ENCODE results near the gene MAGEA2B.
"Not testable (repeated sequence)": the region's sequence is repeated elsewhere in the genome, so short reads cannot be mapped to it uniquely, and the experiment has no call there.

Gene MAGEA2B, protein sequence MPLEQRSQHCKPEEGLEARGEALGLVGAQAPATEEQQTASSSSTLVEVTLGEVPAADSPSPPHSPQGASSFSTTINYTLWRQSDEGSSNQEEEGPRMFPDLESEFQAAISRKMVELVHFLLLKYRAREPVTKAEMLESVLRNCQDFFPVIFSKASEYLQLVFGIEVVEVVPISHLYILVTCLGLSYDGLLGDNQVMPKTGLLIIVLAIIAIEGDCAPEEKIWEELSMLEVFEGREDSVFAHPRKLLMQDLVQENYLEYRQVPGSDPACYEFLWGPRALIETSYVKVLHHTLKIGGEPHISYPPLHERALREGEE
- long read RNA-seq, donor 1: 0 reads
- long read RNA-seq, donor 2: 0 reads
- long read RNA-seq, donor 3: 0 reads
- long read RNA-seq, donor 4: 0 reads
- long read RNA-seq, donor 5: 0 reads
- long read RNA-seq, donor 6: 0 reads
- long read RNA-seq, donor 7: 0 reads
- long read RNA-seq, donor 8: 0 reads

DNA sequence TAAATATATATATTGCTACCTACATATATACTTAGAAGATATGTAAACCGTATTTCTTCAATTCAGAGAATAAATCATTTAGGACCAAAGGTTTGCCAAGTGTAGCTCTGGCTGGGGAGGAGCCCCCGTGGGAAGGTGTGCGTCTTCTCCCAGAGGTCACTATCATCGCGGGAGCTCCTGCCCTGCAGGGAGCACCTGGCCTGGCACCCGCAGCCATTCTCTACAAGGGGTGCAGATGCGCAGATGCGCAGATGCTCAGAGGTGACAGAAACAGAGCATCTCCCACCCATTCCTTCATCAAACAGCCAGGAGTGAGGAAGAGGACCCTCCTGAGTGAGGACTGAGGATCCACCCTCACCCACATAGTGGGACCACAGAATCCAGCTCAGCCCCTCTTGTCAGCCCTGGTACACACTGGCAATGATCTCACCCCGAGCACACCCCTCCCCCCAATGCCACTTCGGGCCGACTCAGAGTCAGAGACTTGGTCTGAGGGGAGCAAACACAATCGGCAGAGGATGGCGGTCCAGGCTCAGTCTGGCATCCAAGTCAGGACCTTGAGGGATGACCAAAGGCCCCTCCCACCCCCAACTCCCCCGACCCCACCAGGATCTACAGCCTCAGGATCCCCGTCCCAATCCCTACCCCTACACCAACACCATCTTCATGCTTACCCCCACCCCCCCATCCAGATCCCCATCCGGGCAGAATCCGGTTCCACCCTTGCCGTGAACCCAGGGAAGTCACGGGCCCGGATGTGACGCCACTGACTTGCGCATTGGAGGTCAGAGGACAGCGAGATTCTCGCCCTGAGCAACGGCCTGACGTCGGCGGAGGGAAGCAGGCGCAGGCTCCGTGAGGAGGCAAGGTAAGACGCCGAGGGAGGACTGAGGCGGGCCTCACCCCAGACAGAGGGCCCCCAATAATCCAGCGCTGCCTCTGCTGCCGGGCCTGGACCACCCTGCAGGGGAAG lies at the start of gene MAGEA2B:
Gene MAGEA2B (plus strand): TSS at position 814 of the 973 bp plus-strand sequence. CDS start 2,479 bp downstream, outside the sequence.
- DNase-seq: not testable (repeated sequence)

DNA sequence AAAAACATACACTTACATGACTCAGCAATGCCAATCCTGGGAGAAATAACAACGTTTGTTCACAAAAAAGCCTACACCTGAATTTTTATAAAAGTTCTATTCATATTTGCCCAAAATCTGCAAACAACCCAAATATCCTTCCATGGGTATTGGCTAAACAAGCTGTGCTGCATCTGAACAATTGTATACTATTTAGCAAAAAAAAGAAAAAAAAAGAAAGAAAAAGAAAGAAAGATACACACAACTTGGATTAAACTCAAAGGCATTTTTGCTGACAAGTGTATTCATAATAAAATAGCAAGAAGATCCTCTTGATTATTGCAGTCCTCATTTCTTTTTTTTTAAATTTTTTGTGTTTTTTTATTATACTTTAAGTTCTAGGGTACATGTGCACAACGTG lies 40.3 kb upstream of the MAGEA2B start:
- DNase-seq: no peak

DNA sequence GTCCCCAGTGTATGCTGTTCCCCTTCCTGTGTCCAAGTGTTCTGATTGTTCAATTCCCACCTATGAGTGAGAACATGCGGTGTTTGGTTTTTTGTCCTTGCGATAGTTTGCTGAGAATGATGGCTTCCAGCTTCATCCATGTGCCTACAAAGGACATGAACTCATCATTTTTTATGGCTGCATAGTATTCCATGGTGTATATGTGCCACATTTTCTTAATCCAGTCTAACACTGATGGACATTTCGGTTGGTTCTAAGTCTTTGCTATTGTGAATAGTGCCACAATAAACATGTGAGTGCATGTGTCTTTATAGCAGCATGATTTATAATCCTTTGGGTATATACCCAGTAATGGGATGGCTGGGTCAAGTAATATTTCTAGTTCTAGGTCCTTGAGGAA lies 39.8 kb upstream of the MAGEA2B start:
- DNase-seq: not testable (repeated sequence)

DNA sequence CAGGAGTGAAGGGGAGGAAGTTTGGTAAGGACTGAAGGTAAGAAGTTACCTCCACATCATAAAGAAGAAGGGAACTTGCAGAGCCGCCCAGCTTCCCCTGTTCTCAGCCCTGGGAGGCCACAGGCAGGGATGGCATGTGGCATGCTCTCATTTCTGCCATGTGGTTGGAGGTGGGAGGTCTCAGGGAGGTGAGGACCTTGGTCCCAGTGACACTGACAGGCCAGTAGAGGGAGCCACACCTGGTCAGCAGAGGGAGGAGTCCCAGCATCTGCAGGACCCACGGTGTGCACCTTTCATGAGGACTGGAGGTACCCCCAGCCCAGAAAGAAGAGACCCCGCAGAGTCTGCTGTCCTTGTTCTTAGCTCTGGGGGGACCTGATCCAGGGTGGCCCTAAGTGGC lies 33.4 kb upstream of the MAGEA2B start:
- DNase-seq: not testable (repeated sequence)

DNA sequence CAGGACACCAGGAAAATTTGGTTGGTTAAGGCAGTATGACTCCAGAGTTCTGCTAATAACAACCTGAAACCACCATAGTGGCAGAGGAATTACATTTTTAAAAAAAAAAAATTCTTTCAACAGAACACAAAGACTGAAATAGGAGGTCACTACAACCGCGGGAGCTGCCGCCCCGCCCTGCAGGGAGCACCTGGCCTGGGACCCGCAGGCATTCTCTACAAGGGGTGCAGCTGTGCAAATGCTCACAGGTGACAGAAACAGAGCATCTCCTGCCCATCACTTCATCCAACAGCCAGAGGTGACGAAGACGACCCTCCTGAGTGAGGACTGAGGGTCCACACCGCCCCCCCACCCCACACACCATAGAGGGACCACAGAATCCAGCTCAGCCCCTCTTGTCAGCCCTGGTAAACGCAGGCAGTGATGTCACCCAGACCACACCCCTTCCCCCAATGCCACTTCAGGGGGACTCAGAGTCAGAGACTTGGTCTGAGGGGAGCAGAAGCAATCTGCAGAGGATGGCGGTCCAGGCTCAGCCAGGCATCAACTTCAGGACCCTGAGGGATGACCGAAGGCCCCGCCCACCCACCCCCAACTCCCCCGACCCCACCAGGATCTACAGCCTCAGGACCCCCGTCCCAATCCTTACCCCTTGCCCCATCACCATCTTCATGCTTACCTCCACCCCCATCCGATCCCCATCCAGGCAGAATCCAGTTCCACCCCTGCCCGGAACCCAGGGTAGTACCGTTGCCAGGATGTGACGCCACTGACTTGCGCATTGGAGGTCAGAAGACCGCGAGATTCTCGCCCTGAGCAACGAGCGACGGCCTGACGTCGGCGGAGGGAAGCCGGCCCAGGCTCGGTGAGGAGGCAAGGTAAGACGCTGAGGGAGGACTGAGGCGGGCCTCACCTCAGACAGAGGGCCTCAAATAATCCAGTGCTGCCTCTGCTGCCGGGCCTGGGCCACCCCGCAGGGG lies 16.2 kb upstream of the MAGEA2B start, which contains the start of gene MAGEA3:
Gene MAGEA3 (plus strand): TSS at position 843 of the 980 bp plus-strand sequence. CDS start 2,039 bp downstream, outside the sequence.
- not testable (repeated sequence) for DNase-seq

DNA sequence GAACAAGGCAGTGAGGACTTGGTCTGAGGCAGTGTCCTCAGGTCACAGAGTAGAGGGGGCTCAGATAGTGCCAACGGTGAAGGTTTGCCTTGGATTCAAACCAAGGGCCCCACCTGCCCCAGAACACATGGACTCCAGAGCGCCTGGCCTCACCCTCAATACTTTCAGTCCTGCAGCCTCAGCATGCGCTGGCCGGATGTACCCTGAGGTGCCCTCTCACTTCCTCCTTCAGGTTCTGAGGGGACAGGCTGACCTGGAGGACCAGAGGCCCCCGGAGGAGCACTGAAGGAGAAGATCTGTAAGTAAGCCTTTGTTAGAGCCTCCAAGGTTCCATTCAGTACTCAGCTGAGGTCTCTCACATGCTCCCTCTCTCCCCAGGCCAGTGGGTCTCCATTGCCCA lies 14.0 kb upstream of the MAGEA2B start:
- DNase-seq: not testable (repeated sequence)

DNA sequence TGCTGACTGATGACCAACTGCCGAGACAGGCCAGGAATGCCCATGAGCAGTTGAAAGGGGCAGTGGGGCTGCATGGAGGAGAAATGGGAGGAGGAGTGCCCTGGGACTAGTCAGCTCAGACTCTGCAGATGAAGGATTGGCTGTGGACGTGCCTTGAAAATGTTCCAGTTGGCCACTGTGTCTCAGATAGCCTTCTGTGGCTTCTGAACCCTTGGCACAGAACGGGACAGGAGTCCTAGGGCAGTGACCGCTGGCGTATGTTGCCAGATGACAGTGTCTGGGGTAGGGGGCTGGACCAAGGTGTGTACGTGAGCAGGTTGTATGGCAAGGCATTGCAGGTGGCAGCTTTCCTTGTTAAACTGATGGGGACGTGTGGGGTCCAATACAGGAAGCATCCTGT lies 7.9 kb upstream of the MAGEA2B start:
- not testable (repeated sequence) for DNase-seq

DNA sequence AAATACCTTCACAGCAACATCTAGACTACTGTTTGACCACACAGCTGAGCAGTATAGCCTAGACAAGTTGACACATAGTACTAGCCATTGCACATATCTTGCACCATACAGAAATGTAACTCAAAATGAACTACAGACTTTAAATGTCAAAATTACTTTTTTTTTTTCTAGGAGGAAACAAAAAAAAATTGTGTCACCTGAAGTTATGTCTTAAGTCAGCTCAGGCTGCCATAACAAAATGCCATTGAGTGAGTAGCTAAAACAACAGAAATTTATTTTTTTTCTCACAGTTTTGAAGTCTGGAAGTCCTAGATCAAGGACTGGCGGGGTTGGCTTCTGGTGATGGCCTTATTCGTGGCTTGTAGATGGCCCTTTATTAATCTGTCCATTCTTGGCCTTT lies 5.3 kb upstream of the MAGEA2B start, which contains the start of gene CSAG2:
Gene CSAG2 (minus strand): TSS at position 101 of the 400 bp plus-strand sequence. CDS start 161 bp downstream, outside the sequence.
- DNase-seq: not testable (repeated sequence)

DNA sequence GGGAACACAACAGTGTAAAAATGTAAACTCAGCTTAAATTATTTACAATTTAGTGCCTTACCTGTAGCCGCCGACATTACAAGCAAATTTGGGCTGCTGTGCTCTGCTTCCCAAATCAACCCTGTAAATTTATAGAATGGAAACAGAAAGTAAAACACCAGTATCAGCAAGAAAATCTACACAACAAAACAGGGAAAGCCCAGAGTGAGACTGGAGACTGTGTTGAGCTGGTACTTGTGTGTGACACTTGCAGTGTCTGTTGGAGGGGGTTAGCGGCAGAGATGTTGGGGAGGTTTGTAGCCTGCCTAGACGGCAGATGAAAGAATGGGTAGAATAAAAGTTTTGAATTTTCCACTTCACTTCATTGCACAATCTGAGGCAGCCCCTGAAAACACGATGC lies 1.2 kb upstream of the MAGEA2B start:
- DNase-seq: not testable (repeated sequence)

DNA sequence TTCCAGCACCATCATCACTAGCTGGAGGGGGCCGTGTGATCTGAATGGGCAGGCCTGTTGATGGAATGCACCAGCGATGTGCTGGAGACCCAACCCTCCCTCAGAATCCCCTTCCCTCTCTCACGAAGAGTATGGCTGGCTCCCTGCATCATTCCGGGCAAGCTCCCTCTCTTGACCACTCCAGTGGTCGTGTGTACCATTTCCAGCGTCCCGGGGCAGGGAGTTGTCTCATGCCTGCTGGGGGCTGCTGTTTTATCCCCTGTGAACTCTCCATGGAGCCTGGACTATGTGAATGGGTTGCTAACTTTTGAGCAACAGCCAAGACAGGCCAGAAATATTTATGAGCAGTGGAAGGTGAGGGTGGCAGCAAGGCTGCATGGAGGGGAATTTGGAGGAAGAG lies 11.0 kb downstream of the MAGEA2B start:
- no peak for DNase-seq

DNA sequence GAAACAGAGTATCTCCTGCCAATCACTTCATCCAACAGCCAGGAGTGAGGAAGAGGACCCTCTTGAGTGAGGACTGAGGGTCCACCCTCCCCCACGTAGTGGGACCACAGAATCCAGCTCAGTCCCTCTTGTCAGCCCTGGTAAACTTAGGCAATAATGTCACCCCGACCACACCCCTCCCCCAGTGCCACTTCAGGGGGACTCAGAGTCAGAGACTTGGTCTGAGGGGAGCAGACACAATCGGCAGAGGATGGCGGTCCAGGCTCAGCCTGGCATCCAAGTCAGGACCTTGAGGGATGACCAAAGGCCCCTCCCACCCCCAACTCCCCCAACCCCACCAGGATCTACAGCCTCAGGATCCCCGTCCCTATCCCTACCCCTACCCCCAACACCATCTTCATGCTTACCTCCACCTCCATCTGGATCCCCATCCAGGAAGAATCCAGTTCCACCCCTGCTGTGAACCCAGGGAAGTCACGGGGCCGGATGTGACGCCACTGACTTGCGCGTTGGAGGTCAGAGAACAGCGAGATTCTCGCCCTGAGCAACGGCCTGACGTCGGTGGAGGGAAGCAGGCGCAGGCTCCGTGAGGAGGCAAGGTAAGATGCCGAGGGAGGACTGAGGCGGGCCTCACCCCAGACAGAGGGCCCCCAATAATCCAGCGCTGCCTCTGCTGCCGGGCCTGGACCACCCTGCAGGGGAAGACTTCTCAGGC lies 19.0 kb downstream of the MAGEA2B start, which contains the start of the genes CSAG1 and MAGEA12:
Gene CSAG1 (minus strand): TSS at position 461 of the 715 bp plus-strand sequence. CDS start 1,261 bp downstream, outside the sequence.
Gene MAGEA12 (plus strand): TSS at position 497 of the 715 bp plus-strand sequence. CDS start 2,405 bp downstream, outside the sequence.
- DNase-seq: no peak

DNA sequence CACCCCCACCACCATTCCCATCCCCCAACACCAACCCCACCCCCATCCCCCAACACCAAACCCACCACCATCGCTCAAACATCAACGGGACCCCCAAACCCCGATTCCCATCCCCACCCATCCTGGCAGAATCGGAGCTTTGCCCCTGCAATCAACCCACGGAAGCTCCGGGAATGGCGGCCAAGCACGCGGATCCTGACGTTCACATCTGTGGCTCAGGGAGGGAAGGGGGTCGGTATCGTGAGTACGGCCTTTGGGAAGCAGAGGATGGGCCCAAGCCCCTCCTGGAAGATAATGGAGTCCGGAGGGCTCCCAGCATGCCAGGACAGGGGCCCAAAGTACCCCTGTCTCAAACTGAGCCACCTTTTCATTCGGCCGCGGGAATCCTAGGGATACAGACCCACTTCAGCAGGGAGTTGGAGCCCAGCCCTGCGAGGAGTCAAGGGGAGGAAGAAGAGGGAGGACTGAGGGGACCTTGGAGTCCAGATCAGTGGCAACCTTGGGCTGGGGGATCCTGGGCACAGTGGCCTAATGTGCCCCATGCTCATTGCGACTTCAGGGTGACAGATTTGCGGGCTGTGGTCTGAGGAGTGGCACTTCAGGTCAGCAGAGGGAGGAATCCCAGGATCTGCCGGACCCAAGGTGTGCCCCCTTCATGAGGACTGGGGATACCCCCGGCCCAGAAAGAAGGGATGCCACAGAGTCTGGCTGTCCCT lies 19.9 kb downstream of the MAGEA2B start:
- DNase-seq: not testable (repeated sequence)

DNA sequence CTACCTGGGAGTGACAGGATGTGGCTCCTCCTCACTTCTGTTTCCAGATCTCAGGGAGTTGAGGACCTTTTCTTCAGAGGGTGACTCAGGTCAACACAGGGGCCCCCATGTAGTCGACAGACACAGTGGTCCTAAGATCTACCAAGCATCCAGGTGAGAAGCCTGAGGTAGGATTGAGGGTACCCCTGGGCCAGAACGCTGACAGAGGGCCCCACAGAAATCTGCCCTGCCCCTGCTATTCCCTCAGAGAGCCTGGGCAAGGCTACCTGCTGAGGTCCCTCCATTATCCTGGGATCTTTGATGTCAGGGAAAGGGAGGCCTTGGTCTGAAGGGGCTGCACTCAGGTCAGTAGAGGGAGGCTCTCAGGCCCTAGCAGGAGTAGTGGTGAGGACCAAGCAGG lies 20.7 kb downstream of the MAGEA2B start:
- DNase-seq: no peak

DNA sequence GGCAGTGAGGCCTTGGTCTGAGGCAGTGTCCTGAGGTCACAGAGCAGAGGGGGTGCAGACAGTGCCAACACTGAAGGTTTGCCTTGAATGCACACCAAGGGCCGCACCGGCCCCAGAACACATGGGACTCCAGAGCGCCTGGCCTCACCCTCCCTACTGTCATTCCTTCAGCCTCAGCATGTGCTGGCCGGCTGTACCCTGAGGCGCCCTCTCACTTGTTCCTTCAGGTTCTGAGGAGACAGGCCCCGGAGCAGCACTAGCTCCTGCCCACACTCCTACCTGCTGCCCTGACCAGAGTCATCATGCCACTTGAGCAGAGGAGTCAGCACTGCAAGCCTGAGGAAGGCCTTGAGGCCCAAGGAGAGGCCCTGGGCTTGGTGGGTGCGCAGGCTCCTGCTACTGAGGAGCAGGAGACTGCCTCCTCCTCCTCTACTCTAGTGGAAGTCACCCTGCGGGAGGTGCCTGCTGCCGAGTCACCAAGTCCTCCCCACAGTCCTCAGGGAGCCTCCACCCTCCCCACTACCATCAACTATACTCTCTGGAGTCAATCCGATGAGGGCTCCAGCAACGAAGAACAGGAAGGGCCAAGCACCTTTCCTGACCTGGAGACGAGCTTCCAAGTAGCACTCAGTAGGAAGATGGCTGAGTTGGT lies 21.6 kb downstream of the MAGEA2B start:
- no peak for DNase-seq

DNA sequence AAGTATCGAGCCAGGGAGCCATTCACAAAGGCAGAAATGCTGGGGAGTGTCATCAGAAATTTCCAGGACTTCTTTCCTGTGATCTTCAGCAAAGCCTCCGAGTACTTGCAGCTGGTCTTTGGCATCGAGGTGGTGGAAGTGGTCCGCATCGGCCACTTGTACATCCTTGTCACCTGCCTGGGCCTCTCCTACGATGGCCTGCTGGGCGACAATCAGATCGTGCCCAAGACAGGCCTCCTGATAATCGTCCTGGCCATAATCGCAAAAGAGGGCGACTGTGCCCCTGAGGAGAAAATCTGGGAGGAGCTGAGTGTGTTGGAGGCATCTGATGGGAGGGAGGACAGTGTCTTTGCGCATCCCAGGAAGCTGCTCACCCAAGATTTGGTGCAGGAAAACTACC lies 22.1 kb downstream of the MAGEA2B start:
- not testable (repeated sequence) for DNase-seq

DNA sequence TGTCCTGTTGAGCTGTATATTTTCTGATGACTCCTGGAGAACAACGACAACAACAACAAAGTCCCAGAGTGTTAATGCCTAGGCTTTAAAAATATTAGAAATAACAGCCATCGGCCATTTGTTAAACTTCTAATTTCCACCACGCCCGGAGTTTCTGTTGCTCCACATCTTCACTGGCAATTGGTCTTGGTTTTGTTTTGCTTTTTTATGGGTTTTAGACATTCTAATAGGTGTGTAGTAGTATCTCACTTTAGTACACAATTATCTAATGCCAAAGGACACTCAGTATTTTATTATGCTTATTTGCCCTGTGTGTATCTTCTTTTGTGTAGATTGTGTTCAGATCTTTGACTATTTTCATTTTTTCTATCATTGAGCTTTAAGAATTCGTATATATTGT lies 24.1 kb downstream of the MAGEA2B start:
- DNase-seq: no peak

DNA sequence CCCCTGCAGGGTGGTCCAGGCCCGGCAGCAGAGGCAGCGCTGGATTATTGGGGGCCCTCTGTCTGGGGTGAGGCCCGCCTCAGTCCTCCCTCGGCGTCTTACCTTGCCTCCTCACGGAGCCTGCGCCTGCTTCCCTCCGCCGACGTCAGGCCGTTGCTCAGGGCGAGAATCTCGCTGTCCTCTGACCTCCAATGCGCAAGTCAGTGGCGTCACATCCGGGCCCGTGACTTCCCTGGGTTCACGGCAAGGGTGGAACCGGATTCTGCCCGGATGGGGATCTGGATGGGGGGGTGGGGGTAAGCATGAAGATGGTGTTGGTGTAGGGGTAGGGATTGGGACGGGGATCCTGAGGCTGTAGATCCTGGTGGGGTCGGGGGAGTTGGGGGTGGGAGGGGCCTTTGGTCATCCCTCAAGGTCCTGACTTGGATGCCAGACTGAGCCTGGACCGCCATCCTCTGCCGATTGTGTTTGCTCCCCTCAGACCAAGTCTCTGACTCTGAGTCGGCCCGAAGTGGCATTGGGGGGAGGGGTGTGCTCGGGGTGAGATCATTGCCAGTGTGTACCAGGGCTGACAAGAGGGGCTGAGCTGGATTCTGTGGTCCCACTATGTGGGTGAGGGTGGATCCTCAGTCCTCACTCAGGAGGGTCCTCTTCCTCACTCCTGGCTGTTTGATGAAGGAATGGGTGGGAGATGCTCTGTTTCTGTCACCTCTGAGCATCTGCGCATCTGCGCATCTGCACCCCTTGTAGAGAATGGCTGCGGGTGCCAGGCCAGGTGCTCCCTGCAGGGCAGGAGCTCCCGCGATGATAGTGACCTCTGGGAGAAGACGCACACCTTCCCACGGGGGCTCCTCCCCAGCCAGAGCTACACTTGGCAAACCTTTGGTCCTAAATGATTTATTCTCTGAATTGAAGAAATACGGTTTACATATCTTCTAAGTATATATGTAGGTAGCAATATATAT lies 39.5 kb downstream of the MAGEA2B start, which contains the start of gene MAGEA2:
Gene MAGEA2 (minus strand): TSS at position 157 of the 965 bp plus-strand sequence. CDS start 2,479 bp downstream, outside the sequence.
- DNase-seq: not testable (repeated sequence)

DNA sequence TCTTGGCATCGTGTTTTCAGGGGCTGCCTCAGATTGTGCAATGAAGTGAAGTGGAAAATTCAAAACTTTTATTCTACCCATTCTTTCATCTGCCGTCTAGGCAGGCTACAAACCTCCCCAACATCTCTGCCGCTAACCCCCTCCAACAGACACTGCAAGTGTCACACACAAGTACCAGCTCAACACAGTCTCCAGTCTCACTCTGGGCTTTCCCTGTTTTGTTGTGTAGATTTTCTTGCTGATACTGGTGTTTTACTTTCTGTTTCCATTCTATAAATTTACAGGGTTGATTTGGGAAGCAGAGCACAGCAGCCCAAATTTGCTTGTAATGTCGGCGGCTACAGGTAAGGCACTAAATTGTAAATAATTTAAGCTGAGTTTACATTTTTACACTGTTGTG lies 40.4 kb downstream of the MAGEA2B start:
- not testable (repeated sequence) for DNase-seq

Data from right kidney (tissue), 9 donors.